Stimulated activated CD8-positive, alpha-beta memory T cell treated with anti-CD3 and anti-CD28 coated beads, Interleukin-12 subunit alpha, Interleukin-12 subunit beta, amount 100 ng/mL, for 4 hours (primary cell): ENCODE data around the gene SCARF2.
"Not testable (repeated sequence)": the region's sequence is repeated elsewhere in the genome, so short reads cannot be mapped to it uniquely, and the experiment has no call there.

Source experiments
- DNase-seq: peaks from one replicate; pipeline ENCODE4 v3.0.0-alpha.2; 2020; ENCODE audit warnings: low read depth

Gene SCARF2

DNA sequence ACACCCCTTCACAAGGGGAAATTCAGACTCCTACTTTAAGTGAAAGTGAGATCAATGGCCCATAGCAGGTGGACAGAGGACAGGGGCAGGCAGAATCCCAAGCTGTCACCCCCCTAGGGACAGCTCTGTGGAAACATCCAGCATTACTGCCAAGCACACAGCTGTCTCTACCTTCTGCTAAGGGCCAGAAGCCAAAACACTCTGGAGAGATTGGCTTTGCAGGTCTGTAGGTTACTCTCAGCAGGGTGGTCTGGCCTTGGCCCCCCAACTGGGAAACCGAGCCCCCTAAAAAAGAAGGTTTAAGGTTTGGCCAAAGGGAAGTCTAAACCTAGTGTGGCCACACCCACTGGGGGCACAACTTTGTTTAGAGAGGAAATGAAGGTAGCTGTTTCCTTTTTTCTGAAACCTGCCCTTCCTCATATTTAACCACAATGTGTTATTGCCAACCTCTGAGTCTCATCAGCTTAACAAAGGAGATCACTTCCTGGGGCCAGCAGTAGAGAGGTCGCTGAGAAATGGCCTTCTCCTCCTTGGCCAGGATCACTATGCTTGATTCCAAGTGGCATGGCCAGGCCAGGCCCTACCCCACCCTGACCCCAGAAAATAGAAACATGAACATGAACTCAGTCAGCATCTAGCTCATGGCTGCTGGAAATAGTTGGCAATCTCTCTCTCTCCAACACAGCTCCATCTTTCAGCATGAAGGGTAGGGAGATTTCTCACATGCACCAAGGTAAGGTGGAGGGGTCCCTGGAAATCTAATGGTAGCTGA is 25.9 kb upstream of the SCARF2 start:
- no peak for DNase-seq

GRCh38 chr22:20459862-20460261 is 22.2 kb upstream of the SCARF2 start:
- DNase-seq: no peak

- no peak for DNase-seq
These were observed 21.5 kb upstream of the SCARF2 start for GRCh38 chr22:20459152-20459542.

GRCh38 chr22:20458530-20459151 is 21.0 kb upstream of the SCARF2 start:
- no peak for DNase-seq

GRCh38 chr22:20457506-20458240 is 20.0 kb upstream of the SCARF2 start:
- no peak for DNase-seq

DNA sequence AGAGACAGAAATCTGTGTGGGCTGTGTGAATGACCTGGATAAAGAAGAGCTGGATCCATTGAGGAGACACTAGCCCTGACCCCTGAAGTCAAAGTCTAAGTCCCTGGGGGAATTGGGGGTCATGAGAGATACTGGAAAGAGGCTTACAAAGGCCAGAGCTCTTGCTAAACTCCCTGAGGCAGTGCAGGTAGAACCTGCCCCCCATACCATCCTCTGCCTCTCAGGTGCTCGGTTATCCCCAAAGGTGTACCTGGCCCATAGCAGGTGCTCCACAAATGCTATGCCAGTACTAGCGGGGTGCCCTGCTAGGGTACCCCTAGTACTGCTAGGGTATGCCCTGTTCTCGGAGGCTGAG is 19.1 kb upstream of the SCARF2 start:
- DNase-seq: no peak

GRCh38 chr22:20456064-20456721 is 18.6 kb upstream of the SCARF2 start:
- peak; percentile 59 for DNase-seq

- no peak for DNase-seq
These were observed 18.1 kb upstream of the SCARF2 start for GRCh38 chr22:20455709-20456063.

- DNase-seq: no peak
These were observed 15.6 kb upstream of the SCARF2 start for GRCh38 chr22:20453222-20453621.

DNA sequence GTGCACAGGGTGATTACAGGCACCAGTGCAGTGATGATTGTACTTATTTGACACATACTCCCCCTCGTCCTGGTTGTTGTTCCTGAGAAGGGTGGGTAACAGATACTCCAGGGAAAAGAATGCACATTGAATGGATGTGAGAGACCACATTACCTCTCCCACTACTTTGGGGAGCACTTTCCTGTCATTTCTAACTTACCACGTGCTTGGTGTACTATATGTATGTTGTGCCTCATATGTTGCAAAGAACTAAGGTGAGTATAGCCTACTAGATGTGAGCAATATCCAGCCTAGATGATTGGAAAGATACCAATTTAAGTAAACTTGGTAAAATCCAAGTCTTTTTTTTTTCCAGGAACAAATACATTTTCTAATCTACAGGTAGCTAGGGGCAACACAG is 14.3 kb upstream of the SCARF2 start:
- DNase-seq: no peak

DNA sequence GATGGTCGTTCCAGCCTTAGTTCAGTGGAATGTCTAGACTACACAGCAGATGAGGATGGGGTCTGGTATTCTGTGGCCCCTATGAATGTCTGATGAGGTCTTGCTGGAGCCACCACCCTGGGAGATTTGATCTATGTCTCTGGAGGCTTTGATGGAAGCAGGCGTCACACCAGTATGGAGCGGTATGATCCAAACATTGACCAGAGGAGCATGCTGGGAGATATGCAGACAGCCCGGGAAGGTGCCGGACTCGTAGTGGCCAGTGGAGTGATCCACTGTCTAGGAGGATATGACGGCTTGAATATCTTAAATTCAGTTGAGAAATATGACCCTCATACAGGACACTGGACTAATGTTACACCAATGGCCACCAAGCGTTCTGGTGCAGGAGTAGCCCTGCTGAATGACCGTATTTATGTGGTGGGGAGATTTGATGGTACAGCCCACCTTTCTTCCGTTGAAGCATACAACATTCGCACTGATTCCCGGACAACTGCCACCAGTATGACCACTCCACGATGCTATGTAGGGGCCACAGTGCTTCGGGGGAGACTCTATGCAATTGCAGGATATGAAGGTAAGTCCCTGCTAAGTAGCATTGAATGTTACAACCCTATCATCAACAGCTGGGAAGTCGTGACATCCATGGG is 13.6 kb upstream of the SCARF2 start:
- DNase-seq: not testable (repeated sequence)

DNA sequence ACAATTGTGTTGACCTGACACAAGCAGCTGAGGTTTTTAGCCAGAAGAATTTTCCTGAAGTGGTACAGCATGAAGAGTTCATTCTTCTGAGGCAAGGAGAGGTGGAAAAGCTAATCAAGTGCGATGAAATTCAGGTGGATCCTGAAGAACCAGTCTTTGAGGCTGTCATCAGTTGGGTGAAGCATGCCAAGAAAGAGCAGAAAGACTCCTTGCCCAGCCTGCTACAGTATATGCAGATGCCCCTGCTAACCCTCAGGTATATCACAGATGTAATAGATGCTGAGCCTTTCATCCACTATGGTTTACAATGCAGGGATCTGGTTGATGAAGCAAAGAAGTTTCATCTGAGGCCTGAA is 12.9 kb upstream of the SCARF2 start:
- DNase-seq: no peak

- DNase-seq: no peak
These were observed 12.4 kb upstream of the SCARF2 start for GRCh38 chr22:20449819-20450550.

DNA sequence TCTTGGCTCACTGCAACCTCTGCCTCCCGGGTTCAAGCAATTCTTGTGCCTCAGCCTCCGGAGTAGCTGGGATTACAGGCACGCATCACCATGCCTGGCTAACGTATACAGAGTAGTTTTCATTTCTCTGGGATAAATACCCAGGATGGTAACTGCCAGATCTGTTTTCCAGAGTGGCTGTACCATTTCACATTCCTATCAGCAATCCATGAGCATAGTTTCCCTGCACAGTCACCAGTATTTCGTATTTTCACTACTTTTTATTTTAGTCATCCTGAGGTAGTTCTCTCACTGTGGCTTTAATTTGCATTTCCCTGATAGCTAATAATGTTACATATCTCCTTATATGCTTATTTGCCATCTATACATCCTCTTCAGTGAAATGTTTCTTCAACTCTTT is 11.0 kb upstream of the SCARF2 start:
- no peak for DNase-seq

- no peak for DNase-seq
These were observed 8.9 kb upstream of the SCARF2 start for GRCh38 chr22:20446383-20446970.

DNA sequence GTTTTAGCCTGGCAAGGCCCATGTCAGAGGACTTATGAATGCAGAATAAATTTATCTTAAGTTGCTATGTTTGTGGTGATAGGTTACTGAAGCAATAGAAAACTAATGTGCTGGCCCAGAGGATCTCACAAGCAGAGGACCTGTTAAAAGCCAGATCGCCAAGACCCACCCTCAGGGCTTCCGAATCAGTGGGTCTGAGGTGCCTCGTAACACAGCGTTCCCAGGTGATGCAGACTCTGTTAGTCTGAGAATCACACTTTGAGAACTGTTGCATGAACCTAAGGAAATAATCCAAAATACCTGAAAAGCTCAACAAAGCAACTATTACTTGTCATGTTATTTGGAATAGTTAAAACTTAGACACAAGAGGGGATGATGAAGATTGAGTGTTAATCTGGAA is 6.7 kb upstream of the SCARF2 start:
- no peak for DNase-seq

DNA sequence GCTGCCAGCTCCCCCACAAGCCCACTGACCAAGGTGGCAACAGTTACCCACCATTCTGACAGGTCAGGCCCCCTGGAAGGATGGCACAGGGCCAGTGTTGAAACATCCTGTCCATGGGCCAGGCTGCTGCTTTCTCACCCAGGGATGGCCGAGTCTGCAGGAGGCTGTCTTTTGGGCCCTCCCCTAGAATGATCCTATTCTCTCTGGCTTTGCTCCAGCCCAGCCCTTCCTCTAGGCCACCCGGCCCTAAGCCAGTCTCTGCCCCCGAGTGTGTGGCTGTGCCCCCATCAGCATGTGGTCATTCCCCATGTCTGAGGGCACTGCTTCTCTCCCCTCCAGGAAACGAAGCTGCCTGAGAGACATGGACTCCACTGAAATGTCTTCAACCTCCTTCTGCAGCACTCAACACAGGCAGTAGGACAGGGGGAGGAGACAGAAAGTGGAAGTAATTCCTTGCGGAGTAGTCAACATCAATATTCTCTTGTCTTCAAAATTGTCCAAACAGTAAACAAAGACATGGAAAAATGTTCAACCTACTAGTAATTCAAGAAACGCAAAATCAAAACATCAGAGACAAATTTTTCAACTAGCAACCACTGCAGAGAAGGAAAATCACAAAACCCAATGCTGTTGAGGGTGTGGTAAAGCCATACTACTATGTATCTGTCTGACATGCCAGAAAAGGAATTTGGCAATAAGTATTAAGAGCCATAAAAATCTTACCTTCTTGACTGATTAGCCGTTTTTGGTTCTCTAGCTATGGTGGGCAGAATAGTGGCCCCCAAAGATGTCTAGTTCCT is 5.1 kb upstream of the SCARF2 start:
- no peak for DNase-seq

DNA sequence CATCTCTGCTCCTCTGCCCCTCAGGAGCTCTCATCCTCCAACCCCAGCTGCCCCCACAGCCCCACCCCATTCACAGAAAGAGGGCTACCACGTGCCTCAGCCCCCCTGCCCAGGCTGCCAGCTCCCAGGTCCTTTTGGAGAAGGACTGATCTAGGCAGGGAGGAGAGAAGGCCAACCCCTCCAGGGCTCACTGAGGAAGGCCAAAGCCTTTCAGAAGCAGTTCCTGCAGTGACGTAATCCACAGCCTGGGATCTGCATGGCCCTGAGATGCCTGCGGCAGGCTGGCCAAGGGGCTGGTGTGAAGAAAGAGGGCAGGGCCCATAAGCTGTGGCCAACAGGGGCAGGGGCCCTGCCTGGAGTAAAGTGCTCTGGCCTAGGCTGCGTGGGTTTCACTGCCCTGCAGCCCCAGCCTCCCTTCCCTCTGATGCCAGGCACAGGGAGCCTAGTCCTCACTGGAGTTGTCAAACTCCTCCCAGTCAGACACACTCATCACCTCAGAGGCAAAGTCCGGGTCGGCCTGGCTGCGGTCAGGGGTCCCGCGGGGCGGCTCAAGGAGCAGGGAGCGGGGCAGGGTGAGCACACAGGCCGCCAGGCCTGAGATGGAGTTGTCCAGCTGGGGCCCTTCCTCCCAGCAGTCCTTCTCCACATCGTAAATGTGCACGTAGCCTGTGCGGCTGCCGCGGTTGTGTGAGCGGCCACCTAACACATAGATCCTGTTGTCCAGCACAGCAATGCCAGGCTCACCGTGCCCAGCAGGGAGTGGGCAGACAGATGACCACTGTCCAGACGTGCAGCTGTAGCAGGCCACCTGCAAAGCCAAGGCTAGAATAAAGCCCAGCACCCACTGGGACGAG is 4.2 kb upstream of the SCARF2 start:
- no peak for DNase-seq
